GM21529 (cell line): ENCODE results near the gene PLXNA2.

Source experiments
- ATAC-seq: cut with Tn5 transposase; IDR thresholded peaks from one replicate; pipeline ENCODE4 v1.9.1; 2021; ENCODE audit not compliant: unreplicated experiment

Gene PLXNA2

GRCh38 chr1:208265525-208265924 lies 21.3 kb upstream of the PLXNA2 start:
- ATAC-seq, result no peak

GRCh38 chr1:208265122-208265469 lies 20.9 kb upstream of the PLXNA2 start:
- no peak for ATAC-seq

GRCh38 chr1:208264469-208265121 lies 20.4 kb upstream of the PLXNA2 start:
- no peak for ATAC-seq

- ATAC-seq, result no peak
These were observed 17.7 kb upstream of the PLXNA2 start for GRCh38 chr1:208261874-208262273.

- no peak for ATAC-seq
These were observed 14.1 kb upstream of the PLXNA2 start for GRCh38 chr1:208258277-208258676.

- no peak for ATAC-seq
These were observed 13.2 kb upstream of the PLXNA2 start for GRCh38 chr1:208257351-208257750.

GRCh38 chr1:208256556-208256955 lies 12.4 kb upstream of the PLXNA2 start:
- no peak for ATAC-seq

GRCh38 chr1:208256091-208256490 lies 11.9 kb upstream of the PLXNA2 start:
- no peak for ATAC-seq

- ATAC-seq, result no peak
These were observed 10.7 kb upstream of the PLXNA2 start for GRCh38 chr1:208254862-208255261.

- ATAC-seq, result no peak
These were observed 10.2 kb upstream of the PLXNA2 start for GRCh38 chr1:208254376-208254775.

- no peak for ATAC-seq
These were observed 8.8 kb upstream of the PLXNA2 start for GRCh38 chr1:208252836-208253576.

- no peak for ATAC-seq
These were observed 8.0 kb upstream of the PLXNA2 start for GRCh38 chr1:208251911-208252835.

GRCh38 chr1:208251015-208251414 lies 6.8 kb upstream of the PLXNA2 start:
- no peak for ATAC-seq

- no peak for ATAC-seq
These were observed 6.4 kb upstream of the PLXNA2 start for GRCh38 chr1:208250613-208251012.

GRCh38 chr1:208248991-208249696 lies 5.0 kb upstream of the PLXNA2 start:
- no peak for ATAC-seq

- no peak for ATAC-seq
These were observed 4.2 kb upstream of the PLXNA2 start for GRCh38 chr1:208248307-208248801.

- ATAC-seq, result no peak
These were observed 3.5 kb upstream of the PLXNA2 start for GRCh38 chr1:208247696-208248095.

- ATAC-seq, result peak; percentile 63
These were observed 1.1 kb upstream of the PLXNA2 start for GRCh38 chr1:208245185-208245705.

GRCh38 chr1:208243527-208243966 lies 637 bp downstream of the PLXNA2 start:
- no peak for ATAC-seq

- no peak for ATAC-seq
These were observed 1.1 kb downstream of the PLXNA2 start for GRCh38 chr1:208242941-208243526.
